Activated T-cell treated with anti-CD3 and anti-CD28 coated beads, Interleukin-2, amount 50 U/mL, for 24 hours (primary cell): ENCODE measurements around the gene CTSE.
"Not testable (repeated sequence)": the region's sequence is repeated elsewhere in the genome, so short reads cannot be mapped to it uniquely, and the experiment has no call there.

ENCODE experiments used
- DNase-seq: peaks from one replicate; pipeline ENCODE4 v3.0.0-alpha.2; 2020
- H3K27ac Mint-ChIP-seq: 2 replicates; pipeline ENCODE4 v1.8.0; 2020; ENCODE audit warnings: mild to moderate bottlenecking, mixed read lengths
- H3K27me3 Mint-ChIP-seq: 2 replicates; pipeline ENCODE4 v1.8.0; 2020; ENCODE audit warnings: mixed read lengths
- H3K36me3 Mint-ChIP-seq: 2 replicates; pipeline ENCODE4 v1.8.0; 2020; ENCODE audit warnings: low read depth, mixed read lengths
- H3K4me1 Mint-ChIP-seq: 2 replicates; pipeline ENCODE4 v1.8.0; 2020; ENCODE audit warnings: low read depth, mixed read lengths
- H3K4me3 Mint-ChIP-seq: 2 replicates; pipeline ENCODE4 v1.8.0; 2020; ENCODE audit warnings: mild to moderate bottlenecking, moderate library complexity, mixed read lengths
- H3K9me3 Mint-ChIP-seq: 2 replicates; pipeline ENCODE4 v1.8.0; 2020; ENCODE audit warnings: mixed read lengths

CTSE gene

DNA sequence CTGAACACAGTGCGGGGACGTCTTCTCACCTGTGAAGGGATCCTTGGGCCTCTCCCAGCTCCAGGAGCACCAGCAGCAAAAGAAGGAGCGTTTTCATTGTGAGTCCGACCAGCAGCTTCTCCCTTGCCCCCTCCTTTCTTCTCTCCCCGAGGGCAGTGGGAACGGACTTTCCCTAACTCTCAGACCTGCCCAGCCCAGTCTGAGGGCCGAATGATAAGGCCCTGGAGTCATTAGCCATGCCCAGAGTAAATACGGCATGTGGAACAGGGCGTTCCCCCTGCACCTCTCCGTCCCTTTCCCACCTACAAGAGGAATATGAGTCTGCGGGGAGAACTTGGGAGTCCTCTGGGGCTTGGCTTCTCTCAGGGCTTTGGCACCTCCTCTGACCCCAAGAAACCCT is at the start of gene CTSE:
Gene CTSE, minus strand, starts transcription at position 201 of the 400 bp plus-strand sequence. Its CDS starts 104 bp downstream, at position 97.
- H3K36me3 Mint-ChIP-seq = no peaks in the 10 kb centered on the region
- no peak for DNase-seq
- peaks cover 2% of the 10 kb centered on the region for H3K4me1 Mint-ChIP-seq
- peaks cover 8% of the 10 kb centered on the region for H3K27me3 Mint-ChIP-seq
- H3K27ac Mint-ChIP-seq = no peak within 1 kb of the TSS
- no peaks in the 10 kb centered on the region for H3K9me3 Mint-ChIP-seq
- no peak within 1 kb of the TSS for H3K4me3 Mint-ChIP-seq

DNA sequence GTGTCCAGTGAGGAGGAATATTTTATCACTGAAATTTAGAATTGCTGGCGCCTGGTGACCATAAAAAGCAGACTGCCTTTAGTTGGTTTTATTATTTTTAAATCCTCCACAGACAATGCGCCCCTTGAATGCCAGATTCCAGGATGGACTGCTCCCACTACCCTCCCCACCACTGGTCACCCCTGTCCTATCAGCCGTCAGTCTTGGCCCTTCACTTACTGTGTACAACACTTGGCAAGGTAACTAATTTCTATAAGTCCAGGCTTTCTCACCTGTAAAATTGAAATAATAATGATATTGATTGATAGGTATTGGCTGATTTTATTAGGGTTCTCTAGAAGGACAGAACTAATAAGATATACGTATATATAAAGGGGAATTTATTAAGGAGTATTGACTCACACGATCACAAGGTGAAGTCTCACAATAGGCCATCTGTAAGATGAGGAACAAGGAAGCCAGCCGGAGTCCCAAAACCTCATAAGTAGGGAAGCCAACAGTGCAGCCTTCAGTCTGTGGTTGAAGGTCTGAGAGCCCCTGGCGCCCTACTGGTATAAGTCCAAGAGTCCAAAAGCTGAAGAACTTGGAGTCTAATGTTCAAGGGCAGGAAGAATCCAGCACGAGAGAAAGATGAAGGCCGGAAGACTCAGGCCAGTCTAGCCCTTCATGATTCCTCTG is 47.1 kb upstream of the CTSE start:
- no peak overlapping the region for H3K4me3 Mint-ChIP-seq
- no peaks in the 10 kb centered on the region for H3K36me3 Mint-ChIP-seq
- no peaks in the 10 kb centered on the region for H3K9me3 Mint-ChIP-seq
- H3K27ac Mint-ChIP-seq = no peak overlapping the region
- peaks cover 26% of the 10 kb centered on the region for H3K27me3 Mint-ChIP-seq
- H3K4me1 Mint-ChIP-seq = peaks cover 14% of the 10 kb centered on the region
- DNase-seq = no peak

GRCh38 chr1:206068314-206068713 is 44.6 kb upstream of the CTSE start:
- Mint-ChIP-seq H3K4me3 (no peak overlapping the region), H3K36me3 (no peaks in the 10 kb centered on the region), H3K4me1 (peaks cover 14% of the 10 kb centered on the region), H3K27ac (no peak overlapping the region), H3K27me3 (peaks cover 21% of the 10 kb centered on the region), H3K9me3 (no peaks in the 10 kb centered on the region)
- DNase-seq = no peak

GRCh38 chr1:206067486-206068227 is 44.0 kb upstream of the CTSE start:
- Mint-ChIP-seq H3K27ac (no peak overlapping the region), H3K9me3 (no peaks in the 10 kb centered on the region), H3K4me3 (no peak overlapping the region)

DNA sequence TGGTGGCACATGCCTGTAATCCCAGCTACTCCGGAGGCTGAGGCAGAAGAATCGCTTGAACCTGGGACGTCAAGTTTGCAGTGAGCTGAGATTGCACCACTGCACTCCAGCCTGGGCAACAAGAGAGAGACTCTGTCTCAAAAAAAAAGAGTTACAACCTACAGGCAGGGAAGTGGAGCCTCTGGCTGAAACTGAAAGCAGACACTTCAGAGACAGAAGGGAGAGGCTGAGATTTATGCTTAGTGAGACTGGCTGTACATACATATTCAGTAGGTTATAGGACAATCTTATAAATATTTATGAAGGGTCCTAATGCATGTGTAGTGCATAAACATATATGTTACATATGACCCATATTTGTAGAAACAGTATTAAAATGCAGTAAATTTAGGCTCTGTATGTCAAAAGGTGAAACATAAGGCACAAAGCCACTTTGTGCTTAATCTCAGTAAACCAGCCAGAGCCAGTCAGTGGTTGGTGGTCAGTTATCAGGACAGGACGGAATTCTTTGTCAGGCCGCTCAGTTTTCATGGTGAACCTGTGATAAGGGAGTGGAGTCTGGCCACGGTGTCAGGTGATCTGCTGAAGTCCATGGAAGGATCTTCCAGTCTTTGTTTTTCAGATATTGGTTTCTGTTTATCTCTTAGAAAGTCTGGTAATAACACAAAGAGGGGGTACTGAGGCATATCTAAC is 42.9 kb upstream of the CTSE start:
- Mint-ChIP-seq H3K36me3 (no peaks in the 10 kb centered on the region), H3K9me3 (no peaks in the 10 kb centered on the region), H3K27ac (no peak overlapping the region), H3K27me3 (peaks cover 21% of the 10 kb centered on the region), H3K4me3 (no peak overlapping the region), H3K4me1 (peaks cover 14% of the 10 kb centered on the region)
- DNase-seq = no peak

More at GRCh38 chr1:206067486-206068227, 44.0 kb upstream of the CTSE start:
- Mint-ChIP-seq H3K27me3 (peaks cover 21% of the 10 kb centered on the region), H3K4me1 (peaks cover 14% of the 10 kb centered on the region), H3K36me3 (no peaks in the 10 kb centered on the region)
- no peak for DNase-seq

- Mint-ChIP-seq H3K4me3 (no peak overlapping the region), H3K27me3 (peaks cover 21% of the 10 kb centered on the region), H3K36me3 (no peaks in the 10 kb centered on the region), H3K4me1 (peaks cover 14% of the 10 kb centered on the region), H3K27ac (no peak overlapping the region), H3K9me3 (no peaks in the 10 kb centered on the region)
- DNase-seq = no peak
Measured at GRCh38 chr1:206065547-206066145, 42.0 kb upstream of the CTSE start.

GRCh38 chr1:206064501-206064900 is 40.8 kb upstream of the CTSE start:
- DNase-seq, H3K27ac Mint-ChIP-seq, H3K4me3 Mint-ChIP-seq, H3K9me3 Mint-ChIP-seq, H3K36me3 Mint-ChIP-seq: not testable (repeated sequence)
- H3K4me1 Mint-ChIP-seq = peaks cover 14% of the 10 kb centered on the region
- H3K27me3 Mint-ChIP-seq = peaks cover 24% of the 10 kb centered on the region

DNA sequence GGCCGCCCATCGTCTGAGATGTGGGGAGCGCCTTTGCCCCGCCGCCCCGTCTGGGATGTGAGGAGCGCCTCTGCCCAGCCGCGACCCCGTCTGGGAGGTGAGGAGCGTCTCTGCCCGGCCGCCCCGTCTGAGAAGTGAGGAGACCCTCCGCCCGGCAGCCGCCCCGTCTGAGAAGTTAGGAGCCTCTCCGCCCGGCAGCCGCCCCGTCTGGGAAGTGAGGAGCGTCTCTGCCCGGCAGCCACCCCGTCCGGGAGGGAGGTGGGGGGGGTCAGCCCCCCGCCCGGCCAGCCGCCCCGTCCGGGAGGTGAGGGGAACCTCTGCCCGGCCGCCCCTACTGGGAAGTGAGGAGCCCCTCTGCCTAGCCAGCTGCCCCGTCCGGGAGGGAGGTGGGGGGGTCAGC is 40.3 kb upstream of the CTSE start:
- not testable (repeated sequence) for H3K36me3 Mint-ChIP-seq, H3K27ac Mint-ChIP-seq, H3K4me3 Mint-ChIP-seq, H3K9me3 Mint-ChIP-seq, DNase-seq
- peaks cover 14% of the 10 kb centered on the region for H3K4me1 Mint-ChIP-seq
- H3K27me3 Mint-ChIP-seq = peaks cover 20% of the 10 kb centered on the region

DNA sequence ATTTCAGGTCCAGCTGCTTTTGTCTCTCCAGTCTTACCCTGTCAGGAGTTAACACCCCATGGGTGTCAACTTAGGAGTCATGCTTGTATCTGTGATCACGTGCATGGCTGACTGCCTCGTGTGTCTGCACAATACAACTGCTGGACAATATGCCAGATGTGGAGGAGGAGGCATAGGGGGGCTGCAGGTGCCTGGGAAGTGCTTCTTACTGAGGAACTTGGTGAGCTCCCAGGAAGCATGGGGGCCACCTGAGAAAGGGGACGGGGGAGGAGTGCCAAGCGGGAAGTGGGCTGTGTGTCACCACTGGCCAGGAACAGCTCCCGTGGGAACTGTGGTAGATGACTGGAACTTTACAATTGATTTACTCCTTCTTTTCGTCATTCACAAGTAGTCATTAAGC is 38.8 kb upstream of the CTSE start:
- Mint-ChIP-seq H3K9me3 (no peaks in the 10 kb centered on the region), H3K4me1 (peaks cover 9% of the 10 kb centered on the region), H3K27ac (no peak overlapping the region), H3K4me3 (no peak overlapping the region), H3K36me3 (no peaks in the 10 kb centered on the region), H3K27me3 (peaks cover 12% of the 10 kb centered on the region)
- DNase-seq = no peak

GRCh38 chr1:206060844-206061243 is 37.1 kb upstream of the CTSE start:
- H3K36me3 Mint-ChIP-seq = no peaks in the 10 kb centered on the region
- H3K27ac Mint-ChIP-seq = no peak overlapping the region
- DNase-seq = no peak
- no peaks in the 10 kb centered on the region for H3K4me1 Mint-ChIP-seq
- H3K27me3 Mint-ChIP-seq = peaks cover 3% of the 10 kb centered on the region
- no peak overlapping the region for H3K4me3 Mint-ChIP-seq
- H3K9me3 Mint-ChIP-seq = no peaks in the 10 kb centered on the region

DNA sequence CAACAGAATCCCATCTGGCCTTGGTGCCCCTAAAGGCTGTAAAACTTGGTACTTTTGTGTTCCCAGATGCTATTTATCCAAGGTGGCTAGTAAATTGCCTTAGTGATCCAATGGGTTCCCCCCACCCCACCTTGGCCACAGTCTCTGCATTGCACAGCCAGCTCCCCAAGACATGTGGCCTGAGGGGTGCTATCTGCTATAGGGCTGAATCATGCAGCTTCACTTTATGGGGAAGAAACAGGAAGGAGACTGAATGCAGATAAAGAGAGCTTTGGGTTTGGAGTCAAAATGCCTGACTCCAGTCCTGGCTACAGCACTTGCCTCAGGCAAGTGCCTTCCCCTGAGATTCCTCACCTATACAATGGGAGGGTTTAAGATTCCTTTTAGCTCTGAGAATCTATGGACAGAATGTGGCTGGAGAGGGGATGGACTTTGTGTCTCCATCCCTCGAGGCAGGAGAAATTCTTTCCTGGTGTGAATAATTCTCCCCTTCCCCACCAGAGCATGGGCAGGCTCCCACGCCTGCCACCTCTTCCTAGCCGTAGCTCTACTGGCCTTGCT is 35.7 kb upstream of the CTSE start:
- Mint-ChIP-seq H3K27me3 (peaks cover 3% of the 10 kb centered on the region), H3K4me1 (no peaks in the 10 kb centered on the region), H3K9me3 (no peaks in the 10 kb centered on the region), H3K27ac (no peak overlapping the region), H3K36me3 (no peaks in the 10 kb centered on the region), H3K4me3 (no peak overlapping the region)
- DNase-seq = no peak

DNA sequence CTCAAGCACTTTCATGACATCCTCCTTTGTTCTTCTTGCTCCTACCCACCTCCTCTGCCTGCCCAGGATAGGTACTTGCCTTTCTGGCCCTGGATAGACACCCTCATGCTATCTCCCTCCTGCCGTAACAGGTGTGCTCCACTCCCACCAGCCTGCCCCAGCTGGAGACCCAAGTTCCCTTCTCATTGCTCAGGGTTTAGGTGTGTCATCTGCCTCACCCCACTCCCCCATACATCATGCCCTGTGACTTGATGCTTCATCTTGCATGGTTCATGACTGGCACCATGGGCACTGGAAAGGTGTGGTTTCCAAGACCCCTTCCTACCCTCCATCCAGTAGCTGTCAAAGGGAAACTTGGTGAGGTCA is 35.2 kb upstream of the CTSE start:
- no peak overlapping the region for H3K4me3 Mint-ChIP-seq
- H3K4me1 Mint-ChIP-seq = no peaks in the 10 kb centered on the region
- no peak overlapping the region for H3K27ac Mint-ChIP-seq
- no peak for DNase-seq
- no peaks in the 10 kb centered on the region for H3K9me3 Mint-ChIP-seq
- H3K36me3 Mint-ChIP-seq = no peaks in the 10 kb centered on the region
- peaks cover 3% of the 10 kb centered on the region for H3K27me3 Mint-ChIP-seq

DNA sequence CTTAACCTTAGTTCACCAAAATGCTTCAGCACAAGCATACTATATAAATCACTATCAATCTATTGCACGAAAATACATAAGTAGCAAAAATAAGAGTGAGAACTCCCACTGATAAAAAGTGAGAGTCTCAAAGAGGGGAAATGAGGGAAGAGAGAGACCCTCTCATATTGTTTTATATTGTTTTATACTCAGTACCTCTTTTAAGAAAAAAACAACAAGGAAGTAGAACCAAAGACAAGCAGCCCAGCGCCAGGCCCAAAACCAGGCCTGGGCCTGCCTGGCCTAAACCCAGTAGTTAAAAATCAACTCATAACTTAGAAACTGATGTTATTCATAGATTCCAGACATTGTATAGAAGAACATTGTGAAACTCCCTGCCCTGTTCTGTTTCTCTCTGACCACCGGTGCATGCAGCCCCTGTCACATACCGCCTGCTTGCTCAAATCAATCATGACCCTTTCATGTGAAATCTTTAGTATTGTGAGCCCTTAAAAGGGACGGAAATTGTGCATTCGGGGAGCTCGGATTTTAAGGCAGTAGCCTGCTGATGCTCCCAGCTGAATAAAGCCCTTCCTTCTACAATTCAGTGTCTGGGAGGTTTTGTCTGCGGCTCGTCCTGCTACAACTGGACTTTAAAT is 34.7 kb upstream of the CTSE start:
- not testable (repeated sequence) for H3K9me3 Mint-ChIP-seq, H3K27ac Mint-ChIP-seq, H3K4me1 Mint-ChIP-seq, H3K27me3 Mint-ChIP-seq, H3K36me3 Mint-ChIP-seq, DNase-seq, H3K4me3 Mint-ChIP-seq

DNA sequence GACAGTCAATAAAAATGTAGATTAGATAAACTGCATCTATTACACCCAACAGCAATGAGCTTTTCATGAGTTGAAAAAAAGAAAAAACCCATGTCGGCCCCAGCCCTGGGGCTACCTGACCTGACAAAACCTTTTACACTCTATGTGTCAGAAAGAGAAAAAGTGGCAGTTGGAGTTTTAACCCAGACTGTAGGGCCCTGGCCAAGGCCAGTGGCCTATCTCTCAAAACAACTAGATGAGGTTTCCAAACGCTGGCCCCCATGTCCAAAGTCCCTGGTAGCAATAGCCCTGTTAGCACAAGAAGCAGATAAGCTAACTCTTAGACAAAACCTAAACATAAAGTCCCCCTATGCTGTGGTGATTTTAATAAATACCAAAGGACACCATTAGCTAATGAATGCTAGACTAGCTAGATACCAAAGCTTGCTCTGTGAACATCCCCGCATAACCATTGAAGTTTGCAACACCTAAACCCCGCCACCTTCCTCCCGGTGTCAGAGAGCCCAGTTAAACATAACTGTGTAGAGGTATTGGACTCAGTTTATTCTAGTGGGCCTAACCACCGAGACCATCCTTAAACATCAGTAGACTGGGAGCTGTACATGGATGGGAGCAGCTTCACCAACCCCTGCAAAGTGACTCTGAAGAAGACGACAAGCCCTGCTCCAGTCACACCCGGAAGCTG is 32.1 kb upstream of the CTSE start:
- H3K27me3 Mint-ChIP-seq, H3K36me3 Mint-ChIP-seq, H3K27ac Mint-ChIP-seq, DNase-seq, H3K4me3 Mint-ChIP-seq, H3K9me3 Mint-ChIP-seq: not testable (repeated sequence)
- H3K4me1 Mint-ChIP-seq = peaks cover 24% of the 10 kb centered on the region
